ENCODE data around the gene CCDC146.
"Not testable (repeated sequence)": the region's sequence is repeated elsewhere in the genome, so short reads cannot be mapped to it uniquely, and the experiment has no call there.

CCDC146 gene

GRCh38 chr7:77222065-77222464 is 99.7 kb downstream of the CCDC146 start:
- no peak for TF ChIP-seq POLR2A (IDR thresholded peaks at IDR 0.05; ENCODE audit: low read length)
- no peak for TF ChIP-seq GATA1 (IDR thresholded peaks at IDR 0.05; ENCODE audit: low read depth, low read length)
- no peak for DNase-seq

- DNase-seq, result no peak
- TF ChIP-seq POLR2A (IDR thresholded peaks at IDR 0.05; ENCODE audit: low read length), result no peak
- TF ChIP-seq GATA1 (IDR thresholded peaks at IDR 0.05; ENCODE audit: low read depth, low read length), result no peak
Observed at GRCh38 chr7:77222819-77223218, 100.4 kb downstream of the CCDC146 start.

- no peak for DNase-seq
- TF ChIP-seq POLR2A (IDR thresholded peaks at IDR 0.05; ENCODE audit: low read length) (no peak), GATA1 (IDR thresholded peaks at IDR 0.05; ENCODE audit: low read depth, low read length) (no peak)
Observed at GRCh38 chr7:77223261-77223660, 100.8 kb downstream of the CCDC146 start.

GRCh38 chr7:77226357-77226839 is 104.0 kb downstream of the CCDC146 start:
- DNase-seq, result no peak
- TF ChIP-seq POLR2A (IDR thresholded peaks at IDR 0.05; ENCODE audit: low read length), result no peak
- TF ChIP-seq GATA1 (IDR thresholded peaks at IDR 0.05; ENCODE audit: low read depth, low read length), result no peak

- DNase-seq, result not testable (repeated sequence)
Observed at GRCh38 chr7:77228795-77229194, 106.4 kb downstream of the CCDC146 start.

GRCh38 chr7:77232467-77232866 is 110.1 kb downstream of the CCDC146 start:
- DNase-seq, result no peak
- TF ChIP-seq POLR2A (IDR thresholded peaks at IDR 0.05; ENCODE audit: low read length), result no peak
- TF ChIP-seq GATA1 (IDR thresholded peaks at IDR 0.05; ENCODE audit: low read depth, low read length), result no peak

- TF ChIP-seq POLR2A (IDR thresholded peaks at IDR 0.05; ENCODE audit: low read length), result no peak
- TF ChIP-seq GATA1 (IDR thresholded peaks at IDR 0.05; ENCODE audit: low read depth, low read length), result no peak
- DNase-seq, result no peak
Observed at GRCh38 chr7:77235276-77235675, 112.9 kb downstream of the CCDC146 start.

- TF ChIP-seq POLR2A (IDR thresholded peaks at IDR 0.05; ENCODE audit: low read length) (no peak), GATA1 (IDR thresholded peaks at IDR 0.05; ENCODE audit: low read depth, low read length) (no peak)
- DNase-seq, result no peak
Observed at GRCh38 chr7:77238703-77239136, 116.3 kb downstream of the CCDC146 start.

GRCh38 chr7:77239471-77239870 is 117.1 kb downstream of the CCDC146 start:
- TF ChIP-seq POLR2A (IDR thresholded peaks at IDR 0.05; ENCODE audit: low read length), result no peak
- no peak for TF ChIP-seq GATA1 (IDR thresholded peaks at IDR 0.05; ENCODE audit: low read depth, low read length)
- no peak for DNase-seq

- no peak for DNase-seq
- no peak for TF ChIP-seq GATA1 (IDR thresholded peaks at IDR 0.05; ENCODE audit: low read depth, low read length)
- no peak for TF ChIP-seq POLR2A (IDR thresholded peaks at IDR 0.05; ENCODE audit: low read length)
Observed at GRCh38 chr7:77242068-77242467, 119.7 kb downstream of the CCDC146 start.

- DNase-seq, result no peak
- TF ChIP-seq POLR2A (IDR thresholded peaks at IDR 0.05; ENCODE audit: low read length) (no peak), GATA1 (IDR thresholded peaks at IDR 0.05; ENCODE audit: low read depth, low read length) (no peak)
Observed at GRCh38 chr7:77242554-77242953, 120.1 kb downstream of the CCDC146 start.

GRCh38 chr7:77244222-77244934 is 122.0 kb downstream of the CCDC146 start:
- no peak for DNase-seq
- TF ChIP-seq GATA1 (IDR thresholded peaks at IDR 0.05; ENCODE audit: low read depth, low read length) (no peak), POLR2A (IDR thresholded peaks at IDR 0.05; ENCODE audit: low read length) (no peak)

GRCh38 chr7:77245015-77245755 is 122.8 kb downstream of the CCDC146 start:
- no peak for DNase-seq
- no peak for TF ChIP-seq GATA1 (IDR thresholded peaks at IDR 0.05; ENCODE audit: low read depth, low read length)
- TF ChIP-seq POLR2A (IDR thresholded peaks at IDR 0.05; ENCODE audit: low read length), result no peak

- TF ChIP-seq POLR2A (IDR thresholded peaks at IDR 0.05; ENCODE audit: low read length) (no peak), GATA1 (IDR thresholded peaks at IDR 0.05; ENCODE audit: low read depth, low read length) (no peak)
- no peak for DNase-seq
Observed at GRCh38 chr7:77246026-77246640, 123.7 kb downstream of the CCDC146 start.

Data from erythroblast (primary cell).